H1 (cell line): ENCODE data around the gene POLR1C. TPM values are rescaled to one million over a fixed set of nuclear protein-coding genes. Genes with fewer than 3 reads are reported as not detected.

Experiments used
- CTCF ChIA-PET: fragments of 300-600 bp; sonication (Branson Sonifier 250); formaldehyde crosslinking; loops from one replicate; lab custom pipeline; 2021; ENCODE audit not compliant: partially characterized antibody; lab: Charles Lee
- POLR2A ChIA-PET: fragments of 300-600 bp; sonication (Branson Sonifier 250); formaldehyde crosslinking; loops from one replicate; lab custom pipeline; 2021; ENCODE audit warnings: inconsistent platforms; ENCODE audit not compliant: partially characterized antibody; lab: Charles Lee
- DNase-seq, 2 experiments: peaks; one replicate each; pipeline versions ENCODE4 v3.0.0 to v3.0.0-alpha.2; 2010 to 2022; ENCODE audit warnings: low spot score in 2 of 2, low read depth in 1 of 2, mixed read lengths in 1 of 2
- FAIRE-seq: peaks from 2 replicates; lab custom pipeline; 2011; peaks lifted over from hg19 to GRCh38; lab: Jason Lieb, UNC
- H2AFZ ChIP-seq: 2 replicates; pipeline ENCODE4 v1.8.1; 2012; ENCODE audit warnings: low read length, inconsistent platforms
- H2AK5ac ChIP-seq: 2 replicates; pipeline ENCODE4 v1.6.1; 2013; ENCODE audit warnings: low read depth, low read length
- H2BK120ac ChIP-seq: replicated peaks from 2 replicates; pipeline ENCODE3; 2013; ENCODE audit warnings: low read depth, low read length, inconsistent platforms
- H2BK12ac ChIP-seq: 2 replicates; pipeline ENCODE4 v1.6.1; 2013; ENCODE audit warnings: low read depth, low read length
- H2BK15ac ChIP-seq: 2 replicates; pipeline ENCODE4 v1.6.1; 2013; ENCODE audit warnings: low read length
- H2BK20ac ChIP-seq: 2 replicates; pipeline ENCODE4 v1.6.1; 2013; ENCODE audit warnings: low read length
- H2BK5ac ChIP-seq: 2 replicates; pipeline ENCODE4 v1.6.1; 2013; ENCODE audit warnings: low read depth, low read length
- H3K14ac ChIP-seq: 2 replicates; pipeline ENCODE4 v1.6.1; 2013; ENCODE audit warnings: inconsistent platforms; ENCODE audit not compliant: insufficient read length
- H3K18ac ChIP-seq: 2 replicates; pipeline ENCODE4 v1.6.1; 2013; ENCODE audit warnings: low read length; ENCODE audit errors: extremely low read depth
- H3K23ac ChIP-seq: 2 replicates; pipeline ENCODE4 v1.6.1; 2013; ENCODE audit warnings: inconsistent platforms; ENCODE audit not compliant: insufficient read length
- H3K23me2 ChIP-seq: 2 replicates; pipeline ENCODE4 v1.6.1; 2013; ENCODE audit warnings: low read depth, low read length
- H3K27ac ChIP-seq: 2 replicates; pipeline ENCODE4 v1.6.1; 2011; ENCODE audit warnings: low read depth, low read length, inconsistent platforms
- H3K27me3 ChIP-seq, 4 experiments: replicated peaks in 1 of 4; 1 replicate in 1 of 4; 2 replicates in 3 of 4; pipeline versions ENCODE4 v1.6.1 to v1.8.1; 2011 to 2013; ENCODE audit warnings: low read length in 3 of 4, mild to moderate bottlenecking in 3 of 4, inconsistent platforms in 2 of 4, mixed read lengths in 2 of 4, moderate library complexity in 1 of 4; ENCODE audit not compliant: control insufficient read depth in 3 of 4, insufficient read depth in 3 of 4; ENCODE audit errors: extremely low read depth in 1 of 4
- H3K36me3 ChIP-seq, 4 experiments: 2 replicates each; pipeline versions ENCODE4 v1.6.1 to v1.8.1; 2011 to 2013; ENCODE audit warnings: mild to moderate bottlenecking in 4 of 4, low read length in 3 of 4, moderate library complexity in 2 of 4, control low read depth in 1 of 4, inconsistent platforms in 1 of 4; ENCODE audit not compliant: insufficient read depth in 4 of 4, control insufficient read depth in 2 of 4
- H3K4ac ChIP-seq: replicated peaks from 2 replicates; pipeline ENCODE3; 2013; ENCODE audit warnings: low read length, low read depth, mixed read lengths, inconsistent platforms; ENCODE audit not compliant: insufficient read length
- H3K4me1 ChIP-seq, 4 experiments: replicated peaks in 1 of 4; 1 replicate in 1 of 4; 2 replicates in 3 of 4; pipeline versions ENCODE4 v1.6.1 to v1.8.1; 2011 to 2013; ENCODE audit warnings: low read length in 3 of 4, inconsistent platforms in 2 of 4, mixed read lengths in 1 of 4; ENCODE audit not compliant: insufficient read depth in 4 of 4, control insufficient read depth in 3 of 4
- H3K4me2 ChIP-seq, 2 experiments: 2 replicates each; pipeline versions ENCODE4 v1.6.1 to v1.8.1; 2011 to 2013; ENCODE audit warnings: low read depth in 2 of 2, low read length in 2 of 2, control low read depth in 1 of 2, inconsistent platforms in 1 of 2, mild to moderate bottlenecking in 1 of 2; ENCODE audit not compliant: insufficient read depth in 1 of 2
- H3K4me3 ChIP-seq, 4 experiments: fragments of 200-600, 300-600 bp in 1 of 4; sonication (generic), shearing (Covaris generic), sonication (Bioruptor Twin) in 1 of 4; 2 replicates each; pipeline versions ENCODE4 v1.5.1 to v1.8.1; 2011 to 2016; ENCODE audit warnings: low read length in 4 of 4, low read depth in 3 of 4, control low read depth in 2 of 4, inconsistent platforms in 2 of 4, mild to moderate bottlenecking in 2 of 4, mixed read lengths in 1 of 4, moderate library complexity in 1 of 4; ENCODE audit not compliant: insufficient read depth in 2 of 4; ENCODE audit errors: extremely low read depth in 1 of 4
- H3K56ac ChIP-seq: replicated peaks from 2 replicates; pipeline ENCODE3; 2013; ENCODE audit warnings: low read depth, mild to moderate bottlenecking, mixed read lengths, low read length, inconsistent platforms; ENCODE audit not compliant: insufficient read length
- H3K79me1 ChIP-seq: 2 replicates; pipeline ENCODE4 v1.6.1; 2013; ENCODE audit warnings: low read depth, low read length, control low read depth
- H3K79me2 ChIP-seq, 2 experiments: 2 replicates each; pipeline versions ENCODE4 v1.6.1 to v1.8.1; 2012 to 2013; ENCODE audit warnings: low read length in 2 of 2, mild to moderate bottlenecking in 2 of 2, inconsistent platforms in 1 of 2; ENCODE audit not compliant: insufficient read depth in 2 of 2, control insufficient read depth in 1 of 2
- H3K9ac ChIP-seq, 4 experiments: replicated peaks in 1 of 4; 1 replicate in 1 of 4; 2 replicates in 3 of 4; pipeline versions ENCODE4 v1.6.1 to v1.8.1; 2011 to 2013; ENCODE audit warnings: low read depth in 3 of 4, low read length in 3 of 4, control low read depth in 2 of 4, mild to moderate bottlenecking in 2 of 4, moderate library complexity in 2 of 4, inconsistent platforms in 1 of 4; ENCODE audit errors: extremely low read depth in 1 of 4
- H3K9me3 ChIP-seq, 2 experiments: 2 replicates each; pipeline versions ENCODE4 v1.6.1 to v1.8.1; 2012 to 2013; ENCODE audit warnings: mild to moderate bottlenecking in 2 of 2, moderate library complexity in 2 of 2, control low read depth in 1 of 2, inconsistent platforms in 1 of 2, low read depth in 1 of 2, low read length in 1 of 2, mixed read lengths in 1 of 2; ENCODE audit not compliant: insufficient read depth in 2 of 2
- H4K20me1 ChIP-seq, 2 experiments: replicated peaks in 1 of 2; 2 replicates each; pipeline versions ENCODE3 to v1.8.1; 2011 to 2013; ENCODE audit warnings: inconsistent platforms in 2 of 2, low read length in 2 of 2, mild to moderate bottlenecking in 1 of 2; ENCODE audit not compliant: insufficient read depth in 2 of 2, control insufficient read depth in 1 of 2
- H4K5ac ChIP-seq: 2 replicates; pipeline ENCODE4 v1.6.1; 2013; ENCODE audit warnings: low read length, low read depth, mixed read lengths, inconsistent platforms; ENCODE audit not compliant: insufficient read length
- H4K8ac ChIP-seq: 2 replicates; pipeline ENCODE4 v1.8.0; 2013; ENCODE audit warnings: mild to moderate bottlenecking, moderate library complexity, low read length, inconsistent platforms; ENCODE audit not compliant: insufficient read depth; ENCODE audit errors: extremely low read depth
- H4K91ac ChIP-seq: replicated peaks from 2 replicates; pipeline ENCODE3; 2013; ENCODE audit warnings: low read length, mixed read lengths, inconsistent platforms; ENCODE audit not compliant: insufficient read length
- JUND ChIP-seq: IDR thresholded peaks from 2 replicates; pipeline ENCODE4 v1.6.1; 2011; ENCODE audit warnings: mild to moderate bottlenecking, improper control_type of control experiment, low read length
- TCF12 ChIP-seq: IDR thresholded peaks from 2 replicates; pipeline ENCODE4 v1.6.1; 2011; ENCODE audit warnings: low read depth, mild to moderate bottlenecking, low read length
- WGBS, 2 experiments: shearing (Covaris generic) in 1 of 2; methylation state at CpG; one replicate each; pipeline versions ENCODE4 v1.1.6 to v1.1.7; 2013 to 2015; ENCODE audit warnings: low lambda C conversion rate in 2 of 2, mixed read lengths in 2 of 2, inconsistent platforms in 1 of 2, low coverage in 1 of 2, missing lambda C conversion rate in 1 of 2; ENCODE audit not compliant: insufficient replicate concordance in 2 of 2, insufficient coverage in 1 of 2, insufficient read length in 1 of 2; ENCODE audit errors: extremely low coverage in 1 of 2, missing lambda C conversion rate in 1 of 2; 5-methylcytosine and 5-hydroxymethylcytosine counted together
- polyA plus RNA-seq, 7 experiments: library from polyadenylated mRNA; depleted of rRNA in 3 of 7; stranded (reverse) in 5 of 7; unstranded in 2 of 7; fragments of >200 nt in 5 of 7; fragments of 200-250 nt in 2 of 7; gene quantifications; 1 replicate in 5 of 7; 2 replicates in 1 of 7; 4 replicates in 1 of 7; pipeline versions ENCODE4 v1.2.1 to v1.2.3, GENCODE V29; 2011 to 2013; ENCODE audit warnings: missing spikeins in 2 of 7, mixed read lengths in 2 of 7
- total RNA-seq: library from RNA; stranded (reverse); fragmentation: NEBNext Ultra II Directional; extraction: Animal tissue kit (Norgen Biotek cat#: 25700); gene quantifications from 2 replicates; pipeline ENCODE4 v1.2.1, GENCODE V29; 2021

POLR1C gene
- total and polyA plus RNA-seq, 2 of the 8 experiments (the other 6 are each of a cell fraction or from before 2014, with no cell fraction given) = 42.9 to 49.6 TPM

DNA sequence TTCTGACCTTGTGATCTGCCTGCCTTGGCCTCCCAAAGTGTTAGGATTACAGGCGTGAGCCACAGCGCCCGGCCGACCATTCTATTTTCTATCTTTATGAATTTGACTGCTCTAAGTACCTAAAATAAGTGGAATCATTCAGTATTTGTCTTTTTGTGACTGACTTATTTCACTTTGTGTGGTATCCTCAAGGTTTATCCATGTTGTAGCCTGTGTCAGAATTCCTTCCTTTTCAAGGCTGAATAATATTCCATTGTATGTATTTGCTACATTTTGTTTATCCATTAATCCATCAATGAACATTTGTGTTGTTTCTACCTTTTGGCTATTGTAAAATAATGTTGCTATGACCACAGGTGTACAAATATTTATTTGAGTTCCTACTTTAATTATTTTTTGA, 44.4 kb upstream of the POLR1C start:
- Histone ChIP-seq H2BK20ac (no peak overlapping the region), H3K23me2 (peaks cover 4% of the 10 kb centered on the region; the same call in 1 of the 2 replicates), H3K4me1 (peaks cover 0 to 8% (median 5%) of the 10 kb centered on the region in 4 experiments; a peak in 4 of 7 replicates), H2BK12ac (no peak overlapping the region), H3K56ac (no peak overlapping the region), H3K27ac (no peak overlapping the region), H2BK15ac (no peak overlapping the region), H3K4ac (no peak overlapping the region), H3K36me3 (no peaks in the 10 kb centered on the region), H2BK5ac (no peak overlapping the region), H3K27me3 (no peaks in the 10 kb centered on the region), H2AK5ac (no peak overlapping the region), H4K8ac (no peak overlapping the region), H3K23ac (no peak overlapping the region), H4K91ac (no peak overlapping the region), H2AFZ (no peak overlapping the region), H3K4me3 (no peak overlapping the region), H2BK120ac (no peak overlapping the region), H3K4me2 (no peak overlapping the region), H3K79me1 (no peaks in the 10 kb centered on the region), H3K9ac (no peak overlapping the region), H3K9me3 (no peaks in the 10 kb centered on the region), H3K18ac (no peak overlapping the region), H4K5ac (no peak overlapping the region), H4K20me1 (no peaks in the 10 kb centered on the region), H3K79me2 (no peaks in the 10 kb centered on the region), H3K14ac (no peak overlapping the region)
- TF ChIP-seq TCF12 = no peak
- no peak for TF ChIP-seq JUND
- DNase-seq = no peak
- FAIRE-seq = no peak
- ChIA-PET POLR2A (interaction anchor here (1.0 kb wide), 1 partner anchor 18 kb away, joined by 5 read pairs; no protein-coding TSS in a partner anchor), CTCF (interaction anchor here (1.0 to 32.9 kb wide), 3 partner anchors 15 to 28 kb away, joined by 3 to 536 read pairs (median 17); partner anchors contain the start of genes DLK2 and LRRC73)
- WGBS, 2 experiments = 97% methylated on average over 4 of the region's 4 CpGs; no CpG with 5 or more reads in 1 of the 2 experiments
